A549 (cell line): ENCODE data around the gene MFNG. TPM values are rescaled to one million over a fixed set of nuclear protein-coding genes. Genes with fewer than 3 reads are reported as not detected.
A peak's percentile ranks its signal among the peaks of the same experiment; 100 is the strongest.

ENCODE experiments used
- ATAC-seq, 2 experiments: fragments of 200-7000 bp in 1 of 2; fragments of >200 bp in 1 of 2; cut with Nextera tagmentation in 1 of 2; cut with Tn5 transposase in 1 of 2; 3 replicates each; pipeline versions ENCODE4 v1.8.0 to v1.9.1; 2018 to 2020; ENCODE audit warnings: mild to moderate bottlenecking in 1 of 2, moderate library complexity in 1 of 2
- CTCF ChIA-PET: fragments of 300-600 bp; sonication (Branson Sonifier 250); formaldehyde crosslinking; extraction: SDS; loops from one replicate; lab custom pipeline; 2021; ENCODE audit warnings: antibody characterized with exemption, inconsistent platforms; lab: Yijun Ruan, JAX
- POLR2A ChIA-PET: fragments of 350-600 bp; formaldehyde crosslinking; extraction: SDS; loops from one replicate; lab custom pipeline; 2021; ENCODE audit warnings: antibody characterized with exemption, inconsistent platforms; lab: Yijun Ruan, JAX
- DNase-seq, 2 experiments: peaks; one replicate each; pipeline versions ENCODE4 v3.0.0 to v3.0.0-alpha.2; 2011 to 2016; ENCODE audit warnings: low read depth in 1 of 2, low spot score in 1 of 2
- FAIRE-seq: peaks from 2 replicates; lab custom pipeline; 2011; peaks lifted over from hg19 to GRCh38; lab: Jason Lieb, UNC
- H3K27ac ChIP-seq, 2 experiments: fragments of >200 bp; sonication (Bioruptor Twin); formaldehyde crosslinking; 3 replicates each; pipeline ENCODE4 v1.5.1; 2016 to 2017
- H3K4me1 ChIP-seq: fragments of >200 bp; sonication (Bioruptor Twin); formaldehyde crosslinking; 3 replicates; pipeline ENCODE4 v1.6.1; 2016
- H3K4me2 ChIP-seq: fragments of >200 bp; sonication (Bioruptor Twin); formaldehyde crosslinking; 3 replicates; pipeline ENCODE4 v1.6.1; 2016
- H3K4me3 ChIP-seq: fragments of >200 bp; sonication (Bioruptor Twin); formaldehyde crosslinking; 3 replicates; pipeline ENCODE4 v1.5.1; 2016
- H3K9me3 ChIP-seq: fragments of >200 bp; sonication (Bioruptor Twin); formaldehyde crosslinking; 3 replicates; pipeline ENCODE4 v1.6.1; 2016
- ATOH8 ChIP-seq: fragments of 250-450 bp; sonication (Bioruptor Pico); IDR thresholded peaks from 2 replicates; pipeline ENCODE4 v1.5.0; 2020; ENCODE audit warnings: low read depth, mild to moderate bottlenecking, moderate library complexity
- CBX8 ChIP-seq: fragments of 200-600 bp; sonication (generic); IDR thresholded peaks from 2 replicates; pipeline ENCODE4 v1.6.1; 2016
- CHD4 ChIP-seq: fragments of 200-600 bp; sonication (generic); IDR thresholded peaks from 2 replicates; pipeline ENCODE4 v1.6.1; 2016; ENCODE audit warnings: antibody characterized with exemption, mild to moderate bottlenecking, borderline replicate concordance
- CTCF ChIP-seq: fragments of >200 bp; sonication (Bioruptor Twin); formaldehyde crosslinking; IDR thresholded peaks from 3 replicates; pipeline ENCODE4 v1.5.1; 2016
- EP300 ChIP-seq, 2 experiments: fragments of >200 bp; sonication (Bioruptor Twin); formaldehyde crosslinking; IDR thresholded peaks; 2 replicates in 1 of 2; 3 replicates in 1 of 2; pipeline ENCODE4 v1.6.1; 2016 to 2017
- ESRRA ChIP-seq: fragments of 150-350 bp; IDR thresholded peaks from 2 replicates; pipeline ENCODE4 v1.6.1; 2014; ENCODE audit warnings: mild to moderate bottlenecking, low read length, borderline replicate concordance
- FOSL2 ChIP-seq, 2 experiments: fragments of 450-650 bp in 1 of 2; fragments of >200 bp in 1 of 2; sonication (Bioruptor Twin) in 1 of 2; formaldehyde crosslinking; IDR thresholded peaks; 2 replicates each; pipeline versions ENCODE4 v1.5.0 to v1.6.1; 2016 to 2020; ENCODE audit warnings: mild to moderate bottlenecking in 1 of 2, moderate library complexity in 1 of 2
- JUNB ChIP-seq: fragments of >200 bp; sonication (Bioruptor Twin); formaldehyde crosslinking; IDR thresholded peaks from 2 replicates; pipeline ENCODE4 v1.6.1; 2016
- KDM5A ChIP-seq: fragments of 200-600 bp; sonication (generic); IDR thresholded peaks from 2 replicates; pipeline ENCODE4 v1.6.1; 2016; ENCODE audit warnings: antibody characterized with exemption, mild to moderate bottlenecking
- MAFK ChIP-seq: fragments of 450-650 bp; IDR thresholded peaks from 2 replicates; pipeline ENCODE4 v1.6.1; 2014; ENCODE audit not compliant: partially characterized antibody
- MYC ChIP-seq: IDR thresholded peaks from 2 replicates; pipeline ENCODE4 v1.6.1; 2012; ENCODE audit warnings: mild to moderate bottlenecking, inconsistent platforms, low read length, improper control_type of control experiment, borderline replicate concordance
- POLR2AphosphoS2 ChIP-seq: conservative IDR thresholded peaks from 2 replicates; pipeline ENCODE4 v1.6.1; 2012; ENCODE audit warnings: low read length, improper control_type of control experiment, inconsistent platforms
- RCOR1 ChIP-seq: fragments of 150-350 bp; IDR thresholded peaks from 2 replicates; pipeline ENCODE4 v1.6.1; 2014; ENCODE audit warnings: antibody characterized with exemption, low read length, low read depth
- REST ChIP-seq: fragments of 200-600 bp; sonication (generic); IDR thresholded peaks from 2 replicates; pipeline ENCODE4 v1.6.1; 2016; ENCODE audit warnings: antibody characterized with exemption, mild to moderate bottlenecking, moderate library complexity
- RFX5 ChIP-seq: fragments of 450-650 bp; IDR thresholded peaks from 2 replicates; pipeline ENCODE4 v1.7.1; 2014; ENCODE audit warnings: antibody characterized with exemption, mild to moderate bottlenecking, moderate library complexity
- RNF2 ChIP-seq: fragments of 200-600 bp; sonication (generic); IDR thresholded peaks from 2 replicates; pipeline ENCODE4 v1.6.1; 2016; ENCODE audit warnings: low read depth, mild to moderate bottlenecking, antibody characterized with exemption, moderate library complexity, borderline replicate concordance
- SREBF2 ChIP-seq: fragments of 450-650 bp; IDR thresholded peaks from 2 replicates; pipeline ENCODE4 v1.6.1; 2014; ENCODE audit warnings: mild to moderate bottlenecking, moderate library complexity
- TFCP2L1 ChIP-seq: fragments of 250-450 bp; sonication (Bioruptor Pico); IDR thresholded peaks from 2 replicates; pipeline ENCODE4 v1.5.0; 2021; ENCODE audit warnings: mild to moderate bottlenecking
- ZFP36 ChIP-seq: fragments of 450-650 bp; IDR thresholded peaks from 2 replicates; pipeline ENCODE4 v1.6.1; 2014; ENCODE audit warnings: borderline replicate concordance; ENCODE audit not compliant: partially characterized antibody
- ZNF302 ChIP-seq: fragments of 250-450 bp; sonication (Bioruptor Pico); IDR thresholded peaks from 2 replicates; pipeline ENCODE4 v1.9.0; 2021; ENCODE audit warnings: inconsistent platforms, mild to moderate bottlenecking, moderate library complexity
- ZSCAN20 ChIP-seq: fragments of 250-450 bp; sonication (Bioruptor Pico); IDR thresholded peaks from 2 replicates; pipeline ENCODE4 v1.8.0; 2022; ENCODE audit warnings: mild to moderate bottlenecking, moderate library complexity
- WGBS: methylation state at CpG from one replicate; pipeline ENCODE4 v1.1.6; 2017; ENCODE audit errors: missing lambda C conversion rate; 5-methylcytosine and 5-hydroxymethylcytosine counted together
- polyA plus RNA-seq, 4 experiments: library from polyadenylated mRNA; depleted of rRNA in 3 of 4; stranded (reverse); fragments of >200 nt; fragmentation: RNase III in 1 of 4; extraction: RNeasy Plus Mini Kit Qiagen cat#74134 plus additional on column Dnase treatment in 1 of 4; gene quantifications; 2 replicates in 3 of 4; 3 replicates in 1 of 4; pipeline ENCODE4 v1.2.3, GENCODE V29; 2011 to 2017

MFNG gene
- polyA plus RNA-seq, 2 of the 4 experiments (the other 2 are of a cell fraction), result 1.2 to 1.8 TPM

DNA sequence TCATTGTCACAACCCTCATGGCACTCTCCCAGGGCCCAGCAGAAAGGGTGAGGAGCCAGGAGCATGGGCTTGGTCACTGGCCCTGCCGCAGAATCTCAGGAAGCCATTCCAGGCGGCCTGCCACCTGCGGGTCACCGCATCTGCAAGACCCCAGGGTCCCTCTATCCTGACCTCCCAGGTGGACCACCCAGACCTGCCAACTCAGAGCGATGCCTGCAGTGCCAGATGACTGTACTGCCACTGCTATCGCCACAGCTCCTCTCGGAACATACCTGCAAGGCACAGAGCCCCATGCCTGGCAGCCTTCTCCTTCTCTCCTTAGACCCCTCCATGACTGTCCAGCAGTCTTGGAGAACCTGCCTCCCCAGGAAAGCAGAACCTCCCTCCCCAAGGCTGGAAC is 32.5 kb downstream of the MFNG start:
- DNase-seq (no peak), FAIRE-seq (no peak), ATAC-seq (no peak)
- H3K4me1 ChIP-seq, result peaks cover 33% of the 10 kb centered on the region
- ChIA-PET CTCF (interaction anchor here (1.6 to 7.2 kb wide), 4 partner anchors 17 to 137 kb away, joined by 4 to 134 read pairs (median 59); no protein-coding TSS in a partner anchor), POLR2A (no interaction called here)
- WGBS, result 100% methylated on average over 5 of the region's 7 CpGs
- H3K27ac ChIP-seq, result peak overlapping the region; percentile 91 to 99
- H3K4me3 ChIP-seq, result no peak overlapping the region
- H3K4me2 ChIP-seq, result no peak overlapping the region
- no peak for TF ChIP-seq JUNB
- no peak for TF ChIP-seq POLR2AphosphoS2
- TF ChIP-seq RNF2, result no peak
- no peak for TF ChIP-seq ATOH8
- TF ChIP-seq KDM5A, result no peak
- TF ChIP-seq MYC, result no peak
- no peak for TF ChIP-seq CHD4
- TF ChIP-seq ZNF302 (CRISPR knock-in tag), result no peak
- TF ChIP-seq RCOR1, result no peak
- TF ChIP-seq SREBF2, result no peak
- TF ChIP-seq EP300 (IDR thresholded peaks at IDR 0.05), result no peak
- no peak for TF ChIP-seq ZSCAN20 (CRISPR knock-in tag)
- no peak for TF ChIP-seq REST
- peaks cover 9% of the 10 kb centered on the region for H3K9me3 ChIP-seq

GRCh38 chr22:37451218-37451617 is 35.0 kb downstream of the MFNG start:
- WGBS, result 87% methylated on average over 1 of the region's 1 CpG
- POLR2A ChIA-PET, result no interaction called here
- DNase-seq (no peak), ATAC-seq (no peak), FAIRE-seq (no peak)
- Histone ChIP-seq H3K4me3 (no peak overlapping the region), H3K4me1 (peaks cover 26% of the 10 kb centered on the region), H3K9me3 (peaks cover 9% of the 10 kb centered on the region), H3K27ac (no peak overlapping the region), H3K4me2 (no peak overlapping the region)
- TF ChIP-seq TFCP2L1, result no peak
- TF ChIP-seq ZFP36, result no peak
- no peak for TF ChIP-seq CTCF
- no peak for TF ChIP-seq CBX8
- TF ChIP-seq CHD4, result no peak
- no peak for TF ChIP-seq ESRRA
- TF ChIP-seq ATOH8, result no peak
- TF ChIP-seq FOSL2 (IDR thresholded peaks at IDR 0.05), result no peak
- no peak for TF ChIP-seq FOSL2 (CRISPR knock-in tag; IDR thresholded peaks at IDR 0.05)
- TF ChIP-seq MAFK, result no peak
- no peak for TF ChIP-seq SREBF2
- no peak for TF ChIP-seq RFX5
- TF ChIP-seq ZSCAN20 (CRISPR knock-in tag), result no peak
- CTCF ChIA-PET, result interaction anchor here (1.2 to 1.7 kb wide), 3 partner anchors 116 to 192 kb away, joined by 3 to 7 read pairs (median 4); no protein-coding TSS in a partner anchor
